OCI-LY3 (cell line): Measurements from ENCODE around the gene MGAT5B.

Source experiments
- H2AFZ ChIP-seq: fragments of 200-600, 300-600 bp; shearing (Covaris generic); 2 replicates; pipeline ENCODE4 v1.6.0; 2014; ENCODE audit warnings: antibody characterized with exemption, low read depth, low read length
- H3K27ac ChIP-seq: fragments of 200-600, 300-600 bp; sonication (generic); 2 replicates; pipeline ENCODE4 v1.5.1; 2014; ENCODE audit warnings: mild to moderate bottlenecking, low read length, moderate library complexity, mixed read lengths
- H3K27me3 ChIP-seq: fragments of 200-600, 300-600 bp; sonication (generic); 2 replicates; pipeline ENCODE4 v1.6.1; 2014; ENCODE audit warnings: low read depth, low read length, mixed read lengths
- H3K36me3 ChIP-seq: fragments of 200-600, 300-600 bp; sonication (generic); replicated peaks from 2 replicates; pipeline ENCODE3; 2014; ENCODE audit warnings: low read depth, low read length, mixed read lengths
- H3K4me1 ChIP-seq: fragments of 300-600, 200-600 bp; sonication (generic); 2 replicates; pipeline ENCODE4 v1.6.1; 2014; ENCODE audit warnings: low read length, mixed read lengths
- H3K4me2 ChIP-seq: fragments of 200-600, 300-600 bp; sonication (generic); 2 replicates; pipeline ENCODE4 v1.6.1; 2014; ENCODE audit warnings: low read length, mixed read lengths
- H3K4me3 ChIP-seq: fragments of 300-600, 200-600 bp; sonication (generic); 2 replicates; pipeline ENCODE4 v1.5.1; 2014; ENCODE audit warnings: antibody characterized with exemption, mild to moderate bottlenecking, low read length, moderate library complexity
- H3K79me2 ChIP-seq: fragments of 300-600, 200-600 bp; shearing (Covaris generic); 2 replicates; pipeline ENCODE4 v1.6.1; 2014; ENCODE audit warnings: mild to moderate bottlenecking, low read length, mixed read lengths
- H3K9ac ChIP-seq: fragments of 300-600, 200-600 bp; shearing (Covaris generic); 2 replicates; pipeline ENCODE4 v1.6.0; 2014; ENCODE audit warnings: mild to moderate bottlenecking, low read length, moderate library complexity
- H3K9me3 ChIP-seq: fragments of 200-600, 300-600 bp; shearing (Covaris generic); 2 replicates; pipeline ENCODE4 v1.6.1; 2014; ENCODE audit warnings: low read length, mixed read lengths; ENCODE audit not compliant: insufficient read depth
- H4K20me1 ChIP-seq: fragments of 200-600, 300-600 bp; sonication (generic); 2 replicates; pipeline ENCODE4 v1.6.1; 2016; ENCODE audit warnings: low read length, mixed read lengths; ENCODE audit not compliant: insufficient read depth
- CTCF ChIP-seq: fragments of 200-600, 300-600 bp; sonication (generic); IDR thresholded peaks from 2 replicates; pipeline ENCODE4 v1.5.1; 2014; ENCODE audit warnings: antibody characterized with exemption, low read length, low read depth
- EZH2phosphoT487 ChIP-seq: fragments of 200-600 bp; shearing (Covaris generic); IDR thresholded peaks from 2 replicates; pipeline ENCODE4 v1.6.1; 2018; ENCODE audit warnings: antibody characterized with exemption, mixed run types, low read depth

Gene MGAT5B

GRCh38 chr17:76873856-76874255 is 5.7 kb downstream of the MGAT5B start:
- H3K4me3 ChIP-seq: no peak overlapping the region
- no peak overlapping the region for H3K4me2 ChIP-seq
- no peaks in the 10 kb centered on the region for H4K20me1 ChIP-seq
- H2AFZ ChIP-seq: no peak overlapping the region
- TF ChIP-seq EZH2phosphoT487 (no peak), CTCF (no peak)
- H3K4me1 ChIP-seq: no peaks in the 10 kb centered on the region
- no peak overlapping the region for H3K9ac ChIP-seq
- no peaks in the 10 kb centered on the region for H3K9me3 ChIP-seq
- H3K27me3 ChIP-seq: no peaks in the 10 kb centered on the region
- no peak overlapping the region for H3K27ac ChIP-seq
- H3K36me3 ChIP-seq: no peaks in the 10 kb centered on the region
- no peaks in the 10 kb centered on the region for H3K79me2 ChIP-seq

GRCh38 chr17:76877437-76877836 is 9.2 kb downstream of the MGAT5B start:
- H3K9ac ChIP-seq: no peak overlapping the region
- H3K9me3 ChIP-seq: no peaks in the 10 kb centered on the region
- no peaks in the 10 kb centered on the region for H3K36me3 ChIP-seq
- H3K79me2 ChIP-seq: no peaks in the 10 kb centered on the region
- no peaks in the 10 kb centered on the region for H4K20me1 ChIP-seq
- no peak overlapping the region for H3K27ac ChIP-seq
- H3K4me2 ChIP-seq: no peak overlapping the region
- H3K4me1 ChIP-seq: no peaks in the 10 kb centered on the region
- H3K4me3 ChIP-seq: no peak overlapping the region
- TF ChIP-seq EZH2phosphoT487 (no peak), CTCF (no peak)
- no peak overlapping the region for H2AFZ ChIP-seq
- H3K27me3 ChIP-seq: 0 out of 2 replicates have a peak, but pooled peaks cover 3% of the 10 kb centered on the region

- Histone ChIP-seq H3K9me3 (no peaks in the 10 kb centered on the region), H3K4me3 (no peak overlapping the region), H3K4me2 (no peak overlapping the region), H3K27ac (no peak overlapping the region), H2AFZ (no peak overlapping the region), H3K36me3 (no peaks in the 10 kb centered on the region), H3K9ac (no peak overlapping the region), H3K27me3 (peaks cover 7% of the 10 kb centered on the region; the same call in 1 of the 2 replicates), H3K4me1 (no peaks in the 10 kb centered on the region), H4K20me1 (no peaks in the 10 kb centered on the region), H3K79me2 (no peaks in the 10 kb centered on the region)
- TF ChIP-seq CTCF (no peak), EZH2phosphoT487 (no peak)
These were observed 10.4 kb downstream of the MGAT5B start for GRCh38 chr17:76878568-76878967.

- no peak overlapping the region for H3K4me2 ChIP-seq
- peaks cover 7% of the 10 kb centered on the region for H3K27me3 ChIP-seq
- H4K20me1 ChIP-seq: no peaks in the 10 kb centered on the region
- no peak overlapping the region for H3K4me3 ChIP-seq
- no peaks in the 10 kb centered on the region for H3K4me1 ChIP-seq
- no peak overlapping the region for H3K27ac ChIP-seq
- no peak overlapping the region for H2AFZ ChIP-seq
- H3K9me3 ChIP-seq: no peaks in the 10 kb centered on the region
- TF ChIP-seq CTCF: no peak
- TF ChIP-seq EZH2phosphoT487: no peak
- no peak overlapping the region for H3K9ac ChIP-seq
- H3K36me3 ChIP-seq: no peaks in the 10 kb centered on the region
- H3K79me2 ChIP-seq: no peaks in the 10 kb centered on the region
These were observed 11.1 kb downstream of the MGAT5B start for GRCh38 chr17:76879254-76879653.
